Measurements from ENCODE around the gene PIGQ. TPM values are rescaled to one million over a fixed set of nuclear protein-coding genes. Genes with fewer than 3 reads are reported as not detected.

PIGQ gene
- total and polyA plus RNA-seq, 8 donors: 14.3 to 217 (median 48.2) TPM

DNA sequence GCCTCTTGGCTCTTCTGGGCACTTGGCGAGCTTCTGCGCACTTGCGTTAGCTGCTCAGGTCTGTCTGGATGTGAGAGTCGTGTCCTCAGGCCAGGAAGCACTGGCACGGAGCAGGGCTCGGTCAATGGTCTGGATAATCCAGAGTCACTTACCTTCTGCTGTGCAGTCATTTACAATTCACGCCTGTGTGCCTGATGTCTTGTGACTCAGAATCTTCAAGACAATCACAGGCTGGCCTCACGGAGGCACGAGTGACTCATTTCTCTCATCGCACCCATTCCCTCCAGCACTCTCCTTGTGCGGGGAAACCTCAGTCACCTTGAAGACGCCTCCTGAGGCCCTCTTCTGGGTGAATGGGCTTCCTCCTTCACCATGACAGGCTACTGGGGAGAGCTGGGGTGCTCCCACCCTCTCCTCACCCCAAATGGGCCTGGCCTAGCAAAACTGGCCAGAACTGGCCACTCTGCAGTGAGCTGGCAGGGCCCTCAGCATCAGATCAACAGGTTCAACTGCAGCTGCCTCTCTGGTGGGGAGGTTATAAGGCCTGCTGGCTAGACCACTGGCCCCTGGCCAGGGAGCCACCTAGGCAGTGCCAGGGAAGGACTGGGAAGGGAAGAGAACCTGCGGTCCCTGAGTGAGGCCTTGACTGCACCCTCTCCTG, 44.1 kb upstream of the PIGQ start:
- Histone ChIP-seq H3K27me3 (no peaks in the 10 kb centered on the region), H3K36me3 (peaks cover 4 to 14% (median 9%) of the 10 kb centered on the region in 4 donors), H3K9me3 (no peaks in the 10 kb centered on the region), H3K4me3 (peak overlapping the region; percentile 64 to 90 (median 78)), H3K27ac (peak overlapping the region in 4 of 5 donors; percentile 8 to 98 (median 96)), H3K4me1 (peaks cover 39 to 63% (median 59%) of the 10 kb centered on the region in 4 donors)
- 61 to 76% (median 68%) methylated on average over 13 of the region's 13 CpGs for WGBS, 5 donors
- DNase-seq: peak in 1 of 2 donors; percentile 66
- intact Hi-C loops (cut with DNase I; ENCODE audit: low total_unique reads): no loop called here
- TF ChIP-seq, protein P1, sequence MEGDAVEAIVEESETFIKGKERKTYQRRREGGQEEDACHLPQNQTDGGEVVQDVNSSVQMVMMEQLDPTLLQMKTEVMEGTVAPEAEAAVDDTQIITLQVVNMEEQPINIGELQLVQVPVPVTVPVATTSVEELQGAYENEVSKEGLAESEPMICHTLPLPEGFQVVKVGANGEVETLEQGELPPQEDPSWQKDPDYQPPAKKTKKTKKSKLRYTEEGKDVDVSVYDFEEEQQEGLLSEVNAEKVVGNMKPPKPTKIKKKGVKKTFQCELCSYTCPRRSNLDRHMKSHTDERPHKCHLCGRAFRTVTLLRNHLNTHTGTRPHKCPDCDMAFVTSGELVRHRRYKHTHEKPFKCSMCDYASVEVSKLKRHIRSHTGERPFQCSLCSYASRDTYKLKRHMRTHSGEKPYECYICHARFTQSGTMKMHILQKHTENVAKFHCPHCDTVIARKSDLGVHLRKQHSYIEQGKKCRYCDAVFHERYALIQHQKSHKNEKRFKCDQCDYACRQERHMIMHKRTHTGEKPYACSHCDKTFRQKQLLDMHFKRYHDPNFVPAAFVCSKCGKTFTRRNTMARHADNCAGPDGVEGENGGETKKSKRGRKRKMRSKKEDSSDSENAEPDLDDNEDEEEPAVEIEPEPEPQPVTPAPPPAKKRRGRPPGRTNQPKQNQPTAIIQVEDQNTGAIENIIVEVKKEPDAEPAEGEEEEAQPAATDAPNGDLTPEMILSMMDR (IDR thresholded peaks at IDR 0.05): no peak
- TF ChIP-seq POLR2AphosphoS5 (IDR thresholded peaks at IDR 0.05): peak in 1 of 3 donors; percentile 4

DNA sequence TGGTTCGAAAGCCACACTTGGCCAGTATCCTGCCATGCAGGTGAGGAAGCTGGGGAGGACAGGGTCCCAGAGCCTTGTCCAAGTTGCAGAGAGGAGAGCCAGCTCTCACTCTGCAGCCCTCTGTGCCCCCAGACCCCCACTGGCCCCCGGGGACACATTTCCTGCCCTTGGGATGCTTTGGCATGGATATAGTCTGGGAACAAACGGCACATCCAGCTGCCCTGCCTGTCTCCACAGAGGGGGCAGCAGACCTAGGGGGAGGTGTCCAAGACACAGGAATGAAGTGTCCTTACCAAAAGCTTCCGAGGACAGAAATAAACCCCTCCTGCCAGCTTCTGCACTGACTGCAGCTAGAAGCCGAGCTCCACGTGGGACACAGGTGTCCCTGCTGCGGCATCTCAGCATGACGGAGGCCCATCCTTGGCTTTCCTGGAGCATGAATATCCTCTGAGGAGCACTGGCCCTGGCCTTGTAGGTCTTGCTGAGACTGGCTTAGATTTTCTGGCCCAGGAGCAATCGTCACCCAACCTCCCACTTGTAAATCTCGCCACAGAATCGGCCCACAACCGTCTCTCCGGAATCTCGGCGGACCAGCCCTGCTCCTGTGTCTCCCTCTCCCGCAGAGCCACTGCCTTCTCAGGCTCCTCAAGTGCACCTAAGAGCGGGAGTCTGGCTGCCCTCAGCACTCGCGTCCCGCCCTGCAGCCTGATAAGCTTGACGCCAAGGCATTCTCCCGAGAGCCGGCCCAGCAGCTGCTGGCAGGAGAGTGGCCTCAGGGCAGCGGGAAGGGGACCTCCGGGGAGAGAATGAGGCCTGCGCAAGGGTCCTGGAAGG, 43.4 kb upstream of the PIGQ start:
- Histone ChIP-seq H3K27ac (peak overlapping the region; percentile 95 to 99 (median 98)), H3K4me3 (peak overlapping the region; percentile 64 to 90 (median 78)), H3K9me3 (no peaks in the 10 kb centered on the region), H3K27me3 (no peaks in the 10 kb centered on the region), H3K36me3 (peaks cover 0 to 7% (median 4%) of the 10 kb centered on the region in 4 donors), H3K4me1 (peaks cover 40 to 68% (median 61%) of the 10 kb centered on the region in 4 donors)
- intact Hi-C loops (cut with DNase I; ENCODE audit: low total_unique reads): no loop called here
- TF ChIP-seq, protein P1 (IDR thresholded peaks at IDR 0.05): no peak
- TF ChIP-seq POLR2AphosphoS5 (IDR thresholded peaks at IDR 0.05) (no peak), POLR2A (IDR thresholded peaks at IDR 0.05) (no peak), EP300 (IDR thresholded peaks at IDR 0.05) (no peak)
- peak; percentile 69 to 83 for DNase-seq
- 2 to 11% (median 8%) methylated on average over 22 to 26 of the region's 26 CpGs for WGBS, 5 donors

DNA sequence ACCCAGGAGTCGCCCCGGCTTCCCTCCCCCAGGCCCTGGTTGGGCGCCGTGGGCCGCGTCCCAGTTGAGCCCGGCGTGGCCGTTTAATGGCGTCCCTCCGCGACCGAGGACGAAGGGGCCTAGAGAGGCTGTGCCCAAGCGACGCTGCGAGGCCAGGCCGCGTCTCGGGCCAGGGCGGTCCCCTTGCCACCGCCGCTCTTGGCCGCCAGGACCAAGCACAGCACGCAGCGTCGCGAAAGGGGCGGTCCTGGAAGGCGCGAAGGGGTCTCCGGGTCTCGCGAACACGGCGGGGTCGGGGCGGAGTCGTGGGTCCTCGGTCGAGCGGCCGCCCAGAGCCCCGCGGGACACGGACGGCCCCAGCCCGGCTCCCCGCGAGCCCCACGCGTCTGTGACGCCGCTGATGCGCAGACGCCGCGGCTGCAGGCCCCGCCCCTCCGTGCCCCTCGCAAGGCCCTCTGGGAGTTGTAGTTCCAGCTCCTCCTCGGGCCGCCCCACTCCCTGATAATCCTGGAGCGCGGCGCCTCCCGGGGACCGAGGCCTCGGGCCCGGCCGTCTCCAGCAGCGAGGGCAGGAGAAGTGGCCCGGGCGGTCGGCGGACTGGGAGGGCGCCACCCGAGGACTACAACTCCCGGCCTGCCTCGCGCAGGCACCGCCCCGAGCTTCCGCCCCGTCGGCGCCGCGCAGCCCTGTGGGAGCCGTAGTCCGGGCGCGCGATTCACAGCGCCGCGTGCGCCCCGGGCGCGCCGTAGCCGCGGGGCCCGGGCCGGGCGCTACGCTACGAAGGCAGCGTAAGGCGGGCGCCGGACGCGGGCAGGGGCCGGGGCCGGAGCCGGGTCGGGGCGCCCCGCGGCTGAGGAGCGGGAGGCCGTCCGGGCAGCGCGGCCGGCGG, 42.5 kb upstream of the PIGQ start, which contains the start of gene CAPN15:
CAPN15 (plus strand) TSS at position 698 of the 889 bp plus-strand sequence. CDS start 19,127 bp downstream, outside the sequence.
- Histone ChIP-seq H3K9me3 (no peaks in the 10 kb centered on the region), H3K36me3 (peaks cover 0 to 7% (median 3%) of the 10 kb centered on the region in 4 donors), H3K4me1 (peaks cover 40 to 66% (median 59%) of the 10 kb centered on the region in 4 donors), H3K27ac (peak within 1 kb of the TSS; percentile 95 to 99 (median 98)), H3K27me3 (no peaks in the 10 kb centered on the region), H3K4me3 (peak within 1 kb of the TSS; percentile 64 to 90 (median 78))
- peak; percentile 90 to 96 for DNase-seq
- TF ChIP-seq POLR2A (IDR thresholded peaks at IDR 0.05) (peak in 1 of 4 donors; percentile 45), POLR2AphosphoS5 (IDR thresholded peaks at IDR 0.05) (peak; percentile 13 to 85 (median 80)), EP300 (IDR thresholded peaks at IDR 0.05) (no peak)
- TF ChIP-seq, protein P1 (IDR thresholded peaks at IDR 0.05): peak in 3 of 7 experiments; percentile 20 to 70 (median 32)
- 0% methylated on average over 11 to 124 of the region's 129 CpGs for WGBS, 5 donors
- intact Hi-C loops (cut with DNase I; ENCODE audit: low total_unique reads): no loop called here
